ENCODE measurements around the gene MAP3K13. TPM values are rescaled to one million over a fixed set of nuclear protein-coding genes. Genes with fewer than 3 reads are reported as not detected.

MAP3K13 gene, protein sequence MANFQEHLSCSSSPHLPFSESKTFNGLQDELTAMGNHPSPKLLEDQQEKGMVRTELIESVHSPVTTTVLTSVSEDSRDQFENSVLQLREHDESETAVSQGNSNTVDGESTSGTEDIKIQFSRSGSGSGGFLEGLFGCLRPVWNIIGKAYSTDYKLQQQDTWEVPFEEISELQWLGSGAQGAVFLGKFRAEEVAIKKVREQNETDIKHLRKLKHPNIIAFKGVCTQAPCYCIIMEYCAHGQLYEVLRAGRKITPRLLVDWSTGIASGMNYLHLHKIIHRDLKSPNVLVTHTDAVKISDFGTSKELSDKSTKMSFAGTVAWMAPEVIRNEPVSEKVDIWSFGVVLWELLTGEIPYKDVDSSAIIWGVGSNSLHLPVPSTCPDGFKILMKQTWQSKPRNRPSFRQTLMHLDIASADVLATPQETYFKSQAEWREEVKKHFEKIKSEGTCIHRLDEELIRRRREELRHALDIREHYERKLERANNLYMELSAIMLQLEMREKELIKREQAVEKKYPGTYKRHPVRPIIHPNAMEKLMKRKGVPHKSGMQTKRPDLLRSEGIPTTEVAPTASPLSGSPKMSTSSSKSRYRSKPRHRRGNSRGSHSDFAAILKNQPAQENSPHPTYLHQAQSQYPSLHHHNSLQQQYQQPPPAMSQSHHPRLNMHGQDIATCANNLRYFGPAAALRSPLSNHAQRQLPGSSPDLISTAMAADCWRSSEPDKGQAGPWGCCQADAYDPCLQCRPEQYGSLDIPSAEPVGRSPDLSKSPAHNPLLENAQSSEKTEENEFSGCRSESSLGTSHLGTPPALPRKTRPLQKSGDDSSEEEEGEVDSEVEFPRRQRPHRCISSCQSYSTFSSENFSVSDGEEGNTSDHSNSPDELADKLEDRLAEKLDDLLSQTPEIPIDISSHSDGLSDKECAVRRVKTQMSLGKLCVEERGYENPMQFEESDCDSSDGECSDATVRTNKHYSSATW
- total RNA-seq = 10 to 100 TPM; 14.3 to 17.6 TPM

DNA sequence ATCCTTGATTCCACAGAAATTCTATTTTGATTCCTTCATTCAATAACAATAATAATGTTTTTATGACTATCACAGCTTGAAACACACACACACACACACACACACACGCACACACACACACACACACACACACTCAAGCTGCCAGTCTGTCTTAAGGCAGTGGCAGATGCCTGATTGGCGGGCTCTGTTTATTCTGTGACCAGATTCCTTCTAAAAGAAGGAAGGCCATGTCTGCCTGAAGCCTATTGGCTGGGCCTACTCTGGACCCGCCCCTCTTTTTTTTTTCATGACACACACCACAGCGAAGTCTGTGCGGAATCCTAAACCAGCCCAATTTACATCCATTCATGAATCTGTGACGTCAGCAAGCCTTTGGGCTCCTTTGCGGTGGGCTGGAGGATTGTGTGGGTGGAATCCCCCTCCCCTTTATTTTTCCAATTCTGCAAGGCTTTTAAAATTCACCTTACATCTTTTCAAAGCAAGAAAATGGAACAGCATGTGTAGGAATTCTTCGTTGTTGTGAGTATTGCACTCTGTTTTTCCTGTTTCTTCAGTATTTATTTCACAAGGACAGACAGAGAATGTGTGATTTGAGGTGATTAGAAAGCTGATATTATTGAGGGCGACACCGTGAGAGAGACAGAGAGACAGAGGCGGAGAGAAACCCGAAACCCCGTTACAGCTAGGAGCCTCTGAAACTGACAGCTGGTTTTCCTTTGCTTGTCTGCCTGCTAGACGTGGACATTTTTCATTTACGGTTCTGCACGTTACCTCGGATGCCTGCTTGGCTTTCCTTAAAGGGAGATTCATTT, at the start of gene MAP3K13:
Gene MAP3K13 (plus strand): TSS at position 287 of the 812 bp plus-strand sequence. CDS start 65,446 bp downstream, outside the sequence.
- peak within 1 kb of the TSS; percentile 73 for H3K4me3 Mint-ChIP-seq
- H3K27me3 Mint-ChIP-seq = peaks cover 40% of the 10 kb centered on the region
- peak within 1 kb of the TSS; percentile 62 for H3K27ac Mint-ChIP-seq

DNA sequence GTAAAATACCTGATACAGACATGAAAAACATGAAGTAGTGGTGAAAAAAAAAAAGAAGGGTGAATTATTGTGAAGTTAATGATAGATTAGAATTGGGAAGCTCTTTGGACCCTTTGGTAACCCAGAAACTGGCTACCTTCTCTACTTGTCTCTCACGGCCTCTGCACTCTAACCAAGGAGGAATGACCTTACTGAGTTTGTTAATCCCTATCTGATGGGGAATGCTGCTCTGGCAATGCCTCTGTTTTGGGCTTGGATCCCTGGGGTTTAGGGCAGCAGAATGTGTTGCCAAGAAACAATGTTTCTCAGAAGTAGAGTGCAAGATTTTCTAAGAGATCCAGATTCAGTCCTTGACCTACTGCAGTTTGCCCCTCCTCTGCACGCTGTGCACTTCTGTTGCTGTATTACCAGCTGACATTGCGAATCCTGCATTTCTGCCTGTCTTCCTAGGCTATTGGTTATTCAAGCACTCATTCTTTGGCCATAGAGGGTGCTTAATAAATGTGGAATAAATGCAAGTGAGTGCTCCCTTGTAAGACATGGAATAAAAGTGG, 49.2 kb upstream of the MAP3K13 start:
- Mint-ChIP-seq H3K27ac (no peak overlapping the region), H3K36me3 (ENCODE audit: low read depth) (peaks cover 15% of the 10 kb centered on the region), H3K27me3 (no peaks in the 10 kb centered on the region), H3K4me1 (peaks cover 3% of the 10 kb centered on the region), H3K9me3 (ENCODE audit: low read depth) (peaks cover 5% of the 10 kb centered on the region), H3K4me3 (no peak overlapping the region)
- ChIA-PET CTCF (interaction anchor here (0.6 kb wide), 1 partner anchor 123 kb away, joined by 3 read pairs; no protein-coding TSS in a partner anchor), POLR2A (no interaction called here)
- ATAC-seq (no peak), DNase-seq (no peak)
- intact Hi-C loops (cut with DNase I, micrococcal nuclease) = no loop called here

More for the DNA sequence above, at the start of gene MAP3K13:
- Mint-ChIP-seq H3K9me3 (ENCODE audit: low read depth) (no peaks in the 10 kb centered on the region), H3K4me1 (peaks cover 15% of the 10 kb centered on the region), H3K36me3 (ENCODE audit: low read depth) (no peaks in the 10 kb centered on the region)
- ATAC-seq = peak; percentile 99
- DNase-seq = peak; percentile 68
- intact Hi-C loops (cut with DNase I, micrococcal nuclease) = no loop called here
- CTCF ChIA-PET = interaction anchor here (0.9 to 1.7 kb wide), 3 partner anchors 8 to 196 kb away, joined by 3 to 4 read pairs (median 4); no protein-coding TSS in a partner anchor
- POLR2A ChIA-PET = interaction anchor here (0.6 kb wide), 1 partner anchor 66 kb away, joined by 3 read pairs; no protein-coding TSS in a partner anchor

DNA sequence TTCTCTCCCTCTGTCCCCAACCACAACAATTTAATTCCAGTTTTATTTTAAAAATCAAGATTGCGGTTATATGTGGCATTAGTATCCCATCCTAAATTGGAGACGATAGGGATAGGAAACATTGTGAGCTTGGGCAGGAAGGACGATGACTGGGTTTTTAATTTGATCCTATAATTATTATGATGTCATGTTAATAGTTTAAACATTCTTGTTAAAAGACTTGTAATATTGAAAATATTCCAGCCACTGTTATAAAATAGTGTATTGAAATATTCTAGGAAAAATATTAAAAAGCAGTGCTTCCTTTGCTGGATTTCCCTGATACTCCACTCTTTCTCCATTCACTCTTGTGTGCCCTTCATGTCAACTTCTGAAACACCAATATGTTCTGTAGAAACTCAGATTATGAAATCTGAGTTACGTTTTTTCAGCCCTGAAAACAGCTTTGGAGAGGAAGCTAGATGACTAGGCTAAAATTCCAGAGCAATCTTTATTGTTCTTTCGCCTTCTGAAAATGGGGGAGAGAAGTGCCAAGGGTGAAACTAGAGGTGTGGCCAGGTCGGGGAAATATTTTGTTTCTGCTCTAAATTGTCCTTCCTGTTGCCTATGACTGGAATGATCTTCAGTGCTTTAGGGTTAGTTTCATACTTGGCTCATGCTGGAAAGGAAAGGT, 46.1 kb upstream of the MAP3K13 start:
- DNase-seq (no peak), ATAC-seq (no peak)
- H3K4me3 Mint-ChIP-seq = no peak overlapping the region
- CTCF ChIA-PET = no interaction called here
- intact Hi-C loops (cut with DNase I, micrococcal nuclease) = no loop called here
- POLR2A ChIA-PET = no interaction called here
- no peak overlapping the region for H3K27ac Mint-ChIP-seq
- no peaks in the 10 kb centered on the region for H3K27me3 Mint-ChIP-seq
- no peaks in the 10 kb centered on the region for H3K9me3 Mint-ChIP-seq (ENCODE audit: low read depth)
- H3K4me1 Mint-ChIP-seq = peaks cover 3% of the 10 kb centered on the region
- no peaks in the 10 kb centered on the region for H3K36me3 Mint-ChIP-seq (ENCODE audit: low read depth)

DNA sequence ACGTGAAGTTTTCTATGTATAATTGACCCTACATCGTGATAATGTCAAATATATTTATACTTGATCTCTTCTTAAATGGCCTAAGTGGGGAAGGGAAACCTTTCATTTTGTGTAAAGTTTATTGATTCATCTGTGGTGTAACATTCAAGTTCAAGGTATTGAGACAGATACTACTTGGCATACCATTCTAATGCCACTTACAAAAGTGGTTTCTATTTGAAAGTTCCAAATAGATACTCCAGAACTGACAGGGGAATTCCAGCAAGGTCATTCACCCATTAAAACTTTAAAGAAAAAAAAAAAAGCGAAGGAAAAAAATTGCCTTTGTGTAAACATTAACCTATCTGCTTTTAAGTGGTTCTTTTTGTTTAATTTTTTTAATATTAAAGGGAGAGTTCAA, 45.3 kb upstream of the MAP3K13 start:
- intact Hi-C loops (cut with DNase I, micrococcal nuclease) = no loop called here
- H3K27me3 Mint-ChIP-seq = no peaks in the 10 kb centered on the region
- H3K36me3 Mint-ChIP-seq (ENCODE audit: low read depth) = no peaks in the 10 kb centered on the region
- ATAC-seq = no peak
- no peak for DNase-seq
- ChIA-PET CTCF (interaction anchor here (2.4 kb wide), 1 partner anchor 9 kb away, joined by 10 read pairs; no protein-coding TSS in a partner anchor), POLR2A (no interaction called here)
- H3K4me3 Mint-ChIP-seq = no peak overlapping the region
- H3K4me1 Mint-ChIP-seq = peaks cover 3% of the 10 kb centered on the region
- no peaks in the 10 kb centered on the region for H3K9me3 Mint-ChIP-seq (ENCODE audit: low read depth)
- H3K27ac Mint-ChIP-seq = no peak overlapping the region

DNA sequence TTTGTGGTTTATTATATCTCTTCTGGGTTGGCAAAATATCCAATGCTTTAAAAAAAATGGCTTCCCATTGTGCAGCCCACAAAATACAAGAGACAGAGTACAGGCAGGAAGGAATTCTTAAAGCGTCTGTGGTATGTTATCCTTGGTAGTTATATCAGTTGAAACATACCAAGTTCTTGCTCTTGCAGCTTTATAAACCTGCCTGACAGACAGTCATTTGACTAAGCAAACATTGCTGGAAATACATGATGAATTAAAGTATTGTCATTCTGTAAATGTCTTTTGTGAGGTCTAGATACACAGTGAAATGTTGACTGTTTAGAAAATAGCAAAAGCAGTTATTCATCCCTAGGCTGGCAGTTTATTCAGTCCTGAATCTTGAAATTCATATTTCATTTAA, 44.8 kb upstream of the MAP3K13 start:
- H3K9me3 Mint-ChIP-seq (ENCODE audit: low read depth) = no peaks in the 10 kb centered on the region
- CTCF ChIA-PET = interaction anchor here (1.6 to 2.4 kb wide), 2 partner anchors 10 kb away, joined by 4 to 10 read pairs; no protein-coding TSS in a partner anchor
- POLR2A ChIA-PET = no interaction called here
- DNase-seq = no peak
- H3K36me3 Mint-ChIP-seq (ENCODE audit: low read depth) = no peaks in the 10 kb centered on the region
- no peak for ATAC-seq
- intact Hi-C loops (cut with DNase I, micrococcal nuclease) = no loop called here
- H3K4me3 Mint-ChIP-seq = no peak overlapping the region
- H3K27ac Mint-ChIP-seq = no peak overlapping the region
- H3K4me1 Mint-ChIP-seq = peaks cover 3% of the 10 kb centered on the region
- H3K27me3 Mint-ChIP-seq = no peaks in the 10 kb centered on the region

DNA sequence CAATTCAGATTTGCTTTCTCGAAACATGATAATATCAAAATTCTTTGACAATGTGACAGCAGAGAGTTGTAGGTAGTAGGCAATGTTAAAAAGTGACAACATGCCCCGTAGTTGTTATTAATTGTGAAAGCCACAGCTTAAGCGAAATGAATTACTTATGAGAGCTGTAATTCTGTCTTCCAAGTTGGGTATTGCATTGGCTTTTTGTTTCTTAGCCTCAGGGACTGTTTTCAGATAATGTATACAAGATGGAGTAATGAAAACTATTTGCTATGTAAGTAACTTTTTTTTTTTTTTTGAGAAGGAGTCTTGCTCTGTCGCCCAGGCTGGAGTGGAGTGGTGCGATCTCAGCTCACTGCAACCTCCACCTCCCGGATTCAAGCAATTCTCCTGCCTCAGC, 43.1 kb upstream of the MAP3K13 start:
- H3K4me1 Mint-ChIP-seq = peaks cover 3% of the 10 kb centered on the region
- POLR2A ChIA-PET = no interaction called here

DNA sequence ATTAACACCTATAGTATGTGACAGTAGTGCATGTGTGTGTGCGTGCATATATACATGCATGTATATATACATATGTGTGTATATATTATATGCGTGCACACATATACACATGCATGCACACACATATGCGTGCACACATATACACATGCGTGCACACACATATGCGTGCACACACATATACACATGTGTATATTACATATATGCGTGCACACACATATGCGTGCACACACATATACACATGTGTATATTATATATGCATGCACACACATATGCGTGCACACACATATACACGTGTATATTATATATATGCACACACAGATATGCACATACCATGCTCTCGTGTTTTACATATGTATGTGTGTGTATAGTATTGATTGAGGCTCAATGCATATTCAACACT, 42.0 kb upstream of the MAP3K13 start:
- ATAC-seq = no peak
- DNase-seq = no peak
- Mint-ChIP-seq H3K27me3 (peaks cover 2% of the 10 kb centered on the region), H3K9me3 (ENCODE audit: low read depth) (no peaks in the 10 kb centered on the region), H3K36me3 (ENCODE audit: low read depth) (no peaks in the 10 kb centered on the region), H3K4me1 (peaks cover 3% of the 10 kb centered on the region), H3K27ac (no peak overlapping the region), H3K4me3 (no peak overlapping the region)
- ChIA-PET CTCF (interaction anchor here (1.2 kb wide), 1 partner anchor 47 kb away, joined by 3 read pairs; no protein-coding TSS in a partner anchor), POLR2A (no interaction called here)
- intact Hi-C loops (cut with DNase I, micrococcal nuclease) = no loop called here

More for the DNA sequence above, 43.1 kb upstream of the MAP3K13 start:
- no peak overlapping the region for H3K4me3 Mint-ChIP-seq
- ATAC-seq (no peak), DNase-seq (no peak)
- no peaks in the 10 kb centered on the region for H3K9me3 Mint-ChIP-seq (ENCODE audit: low read depth)
- no peaks in the 10 kb centered on the region for H3K36me3 Mint-ChIP-seq (ENCODE audit: low read depth)
- no peaks in the 10 kb centered on the region for H3K27me3 Mint-ChIP-seq
- H3K27ac Mint-ChIP-seq = no peak overlapping the region
- intact Hi-C loops (cut with DNase I, micrococcal nuclease) = no loop called here
- CTCF ChIA-PET = interaction anchor here (1.2 to 2.4 kb wide), 3 partner anchors 8 to 48 kb away, joined by 3 to 10 read pairs (median 4); no protein-coding TSS in a partner anchor

DNA sequence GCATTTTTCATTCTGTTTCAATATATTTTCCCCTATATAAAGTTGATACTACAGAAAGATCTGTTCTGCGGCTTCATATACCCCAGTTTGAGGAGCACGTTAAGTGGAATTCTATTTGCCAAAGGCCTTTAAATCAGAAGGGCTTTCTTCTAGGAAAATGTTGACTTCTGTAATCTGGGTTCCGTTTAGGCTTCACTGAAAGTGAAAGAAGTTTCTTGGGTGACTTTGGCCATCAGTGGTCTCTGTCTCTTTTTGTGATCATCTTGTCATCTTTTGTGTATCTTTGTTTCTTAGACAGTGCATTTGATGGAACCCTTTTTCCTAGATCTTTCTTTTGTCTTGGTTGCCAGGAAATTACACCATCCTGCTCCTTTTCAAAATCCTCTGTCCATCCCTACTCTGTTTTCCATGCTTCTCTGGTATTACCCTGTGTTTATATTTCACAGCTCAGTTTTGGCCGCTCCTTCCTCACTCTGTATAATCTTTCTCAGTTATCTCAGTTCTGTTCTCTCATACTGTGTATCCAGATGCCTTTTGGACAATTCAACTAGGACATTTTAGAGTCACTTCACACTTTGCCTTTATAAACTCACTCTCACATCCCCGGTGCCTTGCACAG, 40.7 kb upstream of the MAP3K13 start:
- H3K9me3 Mint-ChIP-seq (ENCODE audit: low read depth) = no peaks in the 10 kb centered on the region
- CTCF ChIA-PET = no interaction called here
- intact Hi-C loops (cut with DNase I, micrococcal nuclease) = no loop called here
- H3K4me3 Mint-ChIP-seq = no peak overlapping the region
- H3K27ac Mint-ChIP-seq = no peak overlapping the region
- H3K4me1 Mint-ChIP-seq = peaks cover 3% of the 10 kb centered on the region
- ATAC-seq (no peak), DNase-seq (no peak)
- H3K36me3 Mint-ChIP-seq (ENCODE audit: low read depth) = no peaks in the 10 kb centered on the region
- H3K27me3 Mint-ChIP-seq = peaks cover 2% of the 10 kb centered on the region
- POLR2A ChIA-PET = no interaction called here

DNA sequence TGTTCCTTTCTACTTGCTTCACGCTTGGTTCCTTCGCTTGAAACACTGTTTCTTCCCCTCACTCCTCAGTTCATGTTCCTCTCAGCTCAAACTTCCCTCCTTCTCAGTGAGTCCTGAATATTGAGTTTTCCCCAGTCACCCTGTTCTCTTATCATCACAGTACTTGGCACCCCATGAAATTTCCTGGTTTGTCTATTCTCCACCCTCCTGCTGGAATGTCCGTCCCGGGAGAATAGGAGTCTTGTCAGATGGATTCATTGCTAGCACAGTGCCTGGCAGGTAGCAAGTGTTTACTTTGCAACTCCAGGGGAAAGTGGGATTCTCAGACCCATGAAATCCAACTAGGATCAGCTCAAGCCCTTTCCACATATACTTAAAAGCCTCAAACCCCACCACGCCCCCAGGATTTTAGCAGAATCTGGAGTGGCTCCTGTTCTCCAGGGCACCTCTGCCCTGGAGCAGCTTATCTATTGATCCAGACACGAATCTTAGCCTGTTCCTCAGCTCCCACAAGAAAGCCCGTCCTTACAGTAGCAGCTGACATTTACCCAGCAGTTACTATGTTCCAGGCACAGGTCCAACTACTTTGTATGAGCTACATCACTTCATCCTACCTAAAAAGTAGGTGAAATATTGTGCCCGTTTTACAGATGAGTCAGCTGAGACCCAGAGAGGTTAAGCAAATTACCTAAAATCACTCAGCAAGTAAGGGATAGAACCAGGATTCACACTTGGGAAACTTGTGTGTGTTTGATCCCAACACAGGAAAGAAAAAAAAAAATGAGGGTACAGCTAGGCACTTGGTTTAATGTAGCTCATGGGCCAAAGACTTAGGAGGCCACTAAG, 36.8 kb upstream of the MAP3K13 start:
- Mint-ChIP-seq H3K4me1 (no peaks in the 10 kb centered on the region), H3K27me3 (peaks cover 2% of the 10 kb centered on the region), H3K9me3 (ENCODE audit: low read depth) (no peaks in the 10 kb centered on the region), H3K4me3 (no peak overlapping the region), H3K36me3 (ENCODE audit: low read depth) (no peaks in the 10 kb centered on the region), H3K27ac (no peak overlapping the region)
- ChIA-PET POLR2A (no interaction called here), CTCF (interaction anchor here (0.5 to 1.6 kb wide), 5 partner anchors 18 to 617 kb away, joined by 3 to 6 read pairs (median 4); no protein-coding TSS in a partner anchor)
- DNase-seq = no peak
- intact Hi-C loops (cut with DNase I, micrococcal nuclease) = no loop called here
- no peak for ATAC-seq
